Measurements from ENCODE around the gene PGAM5.

PGAM5 gene

DNA sequence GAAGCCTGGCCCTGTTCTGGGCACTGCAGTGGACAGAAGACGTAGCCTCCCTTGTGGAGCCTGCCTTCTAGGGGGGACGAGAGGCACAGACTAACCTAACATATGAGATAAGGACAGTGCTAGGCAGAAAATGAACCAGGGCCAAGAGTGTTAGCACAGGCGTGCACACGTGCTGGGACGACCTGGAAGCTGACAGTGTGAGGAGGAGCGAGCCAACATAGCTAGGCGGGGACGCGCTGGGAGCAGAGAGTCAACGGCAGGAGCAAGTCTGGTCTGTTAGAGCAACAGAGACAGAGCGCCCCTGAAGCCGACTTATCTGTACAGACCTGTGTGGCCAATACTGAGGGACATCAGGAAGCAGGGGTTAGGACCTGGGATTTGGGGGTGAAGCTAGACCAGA, 15.2 kb upstream of the PGAM5 start:
- Histone ChIP-seq H3K4me3 (ENCODE audit: low read length) (no peak overlapping the region), H3K9me2 (replicated peaks; ENCODE audit: control insufficient read depth, low read length) (no peaks in the 10 kb centered on the region), H3K9me3 (ENCODE audit: control insufficient read depth, insufficient read depth, low read length) (no peaks in the 10 kb centered on the region; the same call in 1 of the 2 replicates), H3K27ac (ENCODE audit: low read depth, low read length) (no peak overlapping the region), H3K4me2 (ENCODE audit: low read length) (no peak overlapping the region), H3K4me1 (ENCODE audit: control insufficient read depth, low read length) (peaks cover 29% of the 10 kb centered on the region), H3K79me2 (ENCODE audit: control insufficient read depth, low read length) (peaks cover 39% of the 10 kb centered on the region), H3K27me3 (ENCODE audit: control insufficient read depth, low read length) (no peaks in the 10 kb centered on the region), H3K36me3 (ENCODE audit: control insufficient read depth, low read length) (peaks cover 60% of the 10 kb centered on the region), H3F3A (ENCODE audit: control insufficient read depth, insufficient read depth) (peaks cover 15% of the 10 kb centered on the region), H4K20me1 (ENCODE audit: control insufficient read depth, insufficient read depth, low read depth, low read length) (no peaks in the 10 kb centered on the region)
- TF ChIP-seq, protein P1, sequence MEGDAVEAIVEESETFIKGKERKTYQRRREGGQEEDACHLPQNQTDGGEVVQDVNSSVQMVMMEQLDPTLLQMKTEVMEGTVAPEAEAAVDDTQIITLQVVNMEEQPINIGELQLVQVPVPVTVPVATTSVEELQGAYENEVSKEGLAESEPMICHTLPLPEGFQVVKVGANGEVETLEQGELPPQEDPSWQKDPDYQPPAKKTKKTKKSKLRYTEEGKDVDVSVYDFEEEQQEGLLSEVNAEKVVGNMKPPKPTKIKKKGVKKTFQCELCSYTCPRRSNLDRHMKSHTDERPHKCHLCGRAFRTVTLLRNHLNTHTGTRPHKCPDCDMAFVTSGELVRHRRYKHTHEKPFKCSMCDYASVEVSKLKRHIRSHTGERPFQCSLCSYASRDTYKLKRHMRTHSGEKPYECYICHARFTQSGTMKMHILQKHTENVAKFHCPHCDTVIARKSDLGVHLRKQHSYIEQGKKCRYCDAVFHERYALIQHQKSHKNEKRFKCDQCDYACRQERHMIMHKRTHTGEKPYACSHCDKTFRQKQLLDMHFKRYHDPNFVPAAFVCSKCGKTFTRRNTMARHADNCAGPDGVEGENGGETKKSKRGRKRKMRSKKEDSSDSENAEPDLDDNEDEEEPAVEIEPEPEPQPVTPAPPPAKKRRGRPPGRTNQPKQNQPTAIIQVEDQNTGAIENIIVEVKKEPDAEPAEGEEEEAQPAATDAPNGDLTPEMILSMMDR (IDR thresholded peaks at IDR 0.05; ENCODE audit: low read depth, low read length, poor library complexity, severe bottlenecking): no peak
- TF ChIP-seq EZH2phosphoT487 (IDR thresholded peaks at IDR 0.05; ENCODE audit: borderline replicate concordance, low read length): no peak

DNA sequence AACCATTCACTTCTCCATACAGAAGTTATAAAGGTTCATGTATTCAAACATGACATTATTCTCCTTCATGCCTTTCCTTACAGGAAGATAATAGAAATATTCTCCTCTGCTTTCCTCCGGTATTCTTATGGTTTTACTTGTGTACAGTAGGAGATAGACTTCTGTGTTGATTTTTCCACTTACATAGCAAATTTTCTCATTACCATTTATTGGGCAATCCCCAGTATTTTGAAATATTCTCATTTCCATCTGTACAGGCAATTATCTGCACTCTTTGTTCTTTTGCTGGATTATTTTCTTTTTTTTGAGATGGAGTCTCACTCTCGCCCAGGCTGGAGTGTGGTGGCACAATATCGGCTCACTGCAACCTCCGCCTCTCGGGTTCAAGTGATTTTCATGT, 12.3 kb upstream of the PGAM5 start:
- H3K27ac ChIP-seq (ENCODE audit: low read depth, low read length): peak overlapping the region; percentile 98
- peak overlapping the region; percentile 90 for H3K4me2 ChIP-seq (ENCODE audit: low read length)
- H3K36me3 ChIP-seq (ENCODE audit: control insufficient read depth, low read length): peaks cover 75% of the 10 kb centered on the region
- no peak for TF ChIP-seq EZH2phosphoT487 (IDR thresholded peaks at IDR 0.05; ENCODE audit: borderline replicate concordance, low read length)
- TF ChIP-seq, protein P1 (IDR thresholded peaks at IDR 0.05; ENCODE audit: low read depth, low read length, poor library complexity, severe bottlenecking): no peak
- H4K20me1 ChIP-seq (ENCODE audit: control insufficient read depth, insufficient read depth, low read depth, low read length): no peaks in the 10 kb centered on the region
- no peaks in the 10 kb centered on the region for H3K9me3 ChIP-seq (ENCODE audit: control insufficient read depth, insufficient read depth, low read length)
- H3F3A ChIP-seq (ENCODE audit: control insufficient read depth, insufficient read depth): peaks cover 13% of the 10 kb centered on the region
- H3K4me1 ChIP-seq (ENCODE audit: control insufficient read depth, low read length): peaks cover 58% of the 10 kb centered on the region
- 0 out of 2 replicates have a peak overlapping the region, but pooled peaks have one; percentile 12 for H3K4me3 ChIP-seq (ENCODE audit: low read length)
- H3K79me2 ChIP-seq (ENCODE audit: control insufficient read depth, low read length): peaks cover 63% of the 10 kb centered on the region
- H3K9me2 ChIP-seq (replicated peaks; ENCODE audit: control insufficient read depth, low read length): no peaks in the 10 kb centered on the region
- H3K27me3 ChIP-seq (ENCODE audit: control insufficient read depth, low read length): no peaks in the 10 kb centered on the region

- peaks cover 70% of the 10 kb centered on the region for H3K79me2 ChIP-seq (ENCODE audit: control insufficient read depth, low read length)
- peaks cover 61% of the 10 kb centered on the region for H3K4me1 ChIP-seq (ENCODE audit: control insufficient read depth, low read length)
- H3K27ac ChIP-seq (ENCODE audit: low read depth, low read length): peak overlapping the region; percentile 98
- H3K4me2 ChIP-seq (ENCODE audit: low read length): peak overlapping the region; percentile 90
- TF ChIP-seq, protein P1 (IDR thresholded peaks at IDR 0.05; ENCODE audit: low read depth, low read length, poor library complexity, severe bottlenecking): no peak
- TF ChIP-seq EZH2phosphoT487 (IDR thresholded peaks at IDR 0.05; ENCODE audit: borderline replicate concordance, low read length): no peak
- H3F3A ChIP-seq (ENCODE audit: control insufficient read depth, insufficient read depth): peaks cover 17% of the 10 kb centered on the region
- peak overlapping the region; percentile 66 for H3K4me3 ChIP-seq (ENCODE audit: low read length)
- H3K9me3 ChIP-seq (ENCODE audit: control insufficient read depth, insufficient read depth, low read length): no peaks in the 10 kb centered on the region
- no peaks in the 10 kb centered on the region for H3K27me3 ChIP-seq (ENCODE audit: control insufficient read depth, low read length)
- no peaks in the 10 kb centered on the region for H3K9me2 ChIP-seq (replicated peaks; ENCODE audit: control insufficient read depth, low read length)
- H3K36me3 ChIP-seq (ENCODE audit: control insufficient read depth, low read length): peaks cover 84% of the 10 kb centered on the region
- no peaks in the 10 kb centered on the region for H4K20me1 ChIP-seq (ENCODE audit: control insufficient read depth, insufficient read depth, low read depth, low read length)
Measured at GRCh38 chr12:132700212-132700822, 10.3 kb upstream of the PGAM5 start.

Measured in DOHH2 (cell line).